NCI-H1417 treated with DMSO at 0.1 percent for 48 hours (cell line): ENCODE results near the gene SYVN1.

Experiments used
- DNase-seq: peaks from one replicate; lab custom pipeline; 2025; lab: John Stamatoyannopoulos, UW

SYVN1 gene

DNA sequence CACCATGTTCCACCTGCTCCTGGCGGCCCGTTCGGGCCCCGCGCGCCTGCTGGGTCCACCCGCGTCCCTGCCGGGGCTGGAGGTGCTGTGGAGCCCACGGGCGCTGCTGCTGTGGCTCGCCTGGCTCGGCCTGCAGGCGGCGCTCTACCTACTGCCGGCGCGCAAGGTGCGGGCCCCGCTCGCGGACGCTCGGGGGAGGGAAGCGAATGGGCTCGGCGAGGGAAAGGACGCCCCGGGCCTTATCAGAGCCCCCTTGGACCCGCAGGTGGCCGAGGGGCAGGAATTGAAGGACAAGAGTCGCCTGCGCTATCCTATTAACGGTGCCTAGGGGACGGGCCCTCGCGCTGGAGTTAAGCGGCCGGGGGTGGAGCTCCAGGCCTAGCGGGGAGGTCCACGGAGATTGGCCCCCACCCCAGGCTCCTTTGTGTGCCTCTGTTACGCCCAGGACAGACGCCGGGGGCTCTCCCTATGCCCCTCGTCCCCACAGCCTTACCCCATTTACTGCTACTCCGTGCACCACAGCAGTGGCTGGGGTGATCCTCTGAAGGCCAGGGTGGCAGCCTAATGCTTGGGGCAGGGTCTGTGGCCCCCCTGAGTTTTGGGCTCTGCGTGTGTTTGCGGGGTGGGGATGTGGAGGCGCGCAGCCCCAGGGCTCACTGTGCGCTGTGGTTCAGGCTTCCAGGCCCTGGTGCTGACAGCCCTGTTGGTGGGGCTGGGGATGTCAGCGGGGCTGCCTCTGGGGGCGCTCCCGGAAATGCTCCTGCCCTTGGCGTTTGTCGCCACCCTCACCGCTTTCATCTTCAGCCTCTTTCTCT lies 21.6 kb downstream of the SYVN1 start:
- no peak for DNase-seq

GRCh38 chr11:65111744-65112545 lies 22.4 kb downstream of the SYVN1 start, which contains the start of gene TM7SF2:
TSS of gene TM7SF2 (plus strand) at chr11:65111872. CDS start at chr11:65112016, 144 bp downstream.
- DNase-seq: peak; percentile 77

DNA sequence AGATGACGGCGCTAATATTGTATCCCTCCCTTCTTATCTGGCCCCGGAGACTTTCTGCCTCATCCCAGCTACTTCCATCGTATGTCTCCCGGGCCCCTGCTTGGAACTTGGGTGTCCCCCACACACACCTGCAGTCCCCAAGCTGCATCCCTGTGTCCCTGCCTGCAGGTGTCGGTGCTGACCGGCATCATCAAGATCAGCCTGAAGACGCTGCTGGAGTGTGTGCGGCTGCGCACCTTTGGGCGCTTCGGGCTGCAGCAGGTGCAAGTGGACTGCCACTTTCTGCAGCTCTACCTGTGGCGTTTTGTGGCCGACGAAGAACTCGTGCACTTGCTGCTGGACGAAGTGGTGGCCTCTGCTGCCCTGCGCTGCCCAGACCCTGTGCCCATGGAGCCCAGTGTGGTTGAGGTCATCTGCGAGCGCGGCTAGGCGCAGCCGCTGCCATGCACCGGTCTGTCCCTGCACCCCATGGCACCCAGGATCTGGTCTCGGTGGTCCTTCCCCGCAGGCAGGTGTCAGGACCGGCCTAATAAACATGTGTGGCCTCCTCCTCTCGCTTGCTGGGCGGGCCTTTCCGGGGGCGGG lies 23.1 kb downstream of the SYVN1 start:
- DNase-seq: no peak

- peak; percentile 51 for DNase-seq
Observed at GRCh38 chr11:65110354-65110861, 23.9 kb downstream of the SYVN1 start.

GRCh38 chr11:65109231-65110198 lies 24.8 kb downstream of the SYVN1 start:
- no peak for DNase-seq

GRCh38 chr11:65108469-65109123 lies 25.7 kb downstream of the SYVN1 start:
- DNase-seq: no peak

DNA sequence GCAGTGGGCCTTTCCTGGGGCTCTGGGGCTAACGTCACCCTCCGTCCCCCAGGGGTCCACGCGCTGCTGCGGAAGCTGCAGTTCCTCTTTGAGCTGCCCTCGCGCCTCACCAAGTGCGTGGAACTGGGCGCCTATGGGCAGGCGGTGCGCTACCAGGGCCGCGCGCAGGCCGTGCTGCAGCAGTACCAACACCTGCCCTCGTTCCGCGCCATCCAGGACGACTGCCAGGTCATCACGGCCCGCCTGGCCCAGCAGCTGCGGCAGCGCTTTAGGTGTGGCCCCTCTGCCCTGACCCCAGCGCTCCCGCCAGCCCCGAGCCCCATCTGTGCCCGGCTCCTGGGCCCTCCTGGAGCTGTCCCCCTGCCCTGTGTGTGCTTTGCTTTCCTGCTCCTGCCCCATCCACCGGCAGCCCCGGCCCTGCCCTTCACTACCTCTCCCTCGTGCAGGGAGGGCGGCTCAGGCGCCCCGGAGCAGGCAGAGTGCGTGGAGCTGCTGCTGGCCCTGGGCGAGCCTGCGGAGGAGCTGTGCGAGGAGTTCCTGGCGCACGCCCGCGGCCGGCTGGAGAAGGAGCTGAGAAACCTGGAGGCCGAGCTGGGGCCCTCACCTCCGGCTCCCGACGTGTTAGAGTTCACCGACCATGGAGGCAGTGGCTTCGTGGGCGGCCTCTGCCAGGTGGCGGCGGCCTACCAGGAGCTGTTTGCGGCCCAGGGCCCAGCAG lies 26.4 kb downstream of the SYVN1 start:
- no peak for DNase-seq

DNA sequence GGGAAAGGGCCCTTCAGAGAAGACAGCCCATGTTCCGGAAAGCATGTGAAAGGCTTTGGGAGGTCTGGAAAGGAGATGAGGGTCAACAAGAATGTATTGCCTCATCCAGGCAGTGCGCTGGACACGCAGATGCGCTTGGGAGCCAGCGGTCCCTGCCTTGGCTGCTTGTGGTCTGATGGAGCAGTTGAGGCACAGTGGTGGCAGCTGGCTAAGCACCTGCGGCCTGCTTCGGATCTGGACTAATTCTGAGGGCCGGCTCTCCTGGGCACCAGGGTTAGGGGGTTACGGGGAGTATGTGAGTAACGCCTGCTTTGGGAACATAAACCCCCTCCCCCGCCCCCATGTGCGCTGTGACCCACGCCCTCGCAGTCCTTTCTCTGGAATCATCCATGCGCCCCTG lies 27.2 kb downstream of the SYVN1 start:
- no peak for DNase-seq

DNA sequence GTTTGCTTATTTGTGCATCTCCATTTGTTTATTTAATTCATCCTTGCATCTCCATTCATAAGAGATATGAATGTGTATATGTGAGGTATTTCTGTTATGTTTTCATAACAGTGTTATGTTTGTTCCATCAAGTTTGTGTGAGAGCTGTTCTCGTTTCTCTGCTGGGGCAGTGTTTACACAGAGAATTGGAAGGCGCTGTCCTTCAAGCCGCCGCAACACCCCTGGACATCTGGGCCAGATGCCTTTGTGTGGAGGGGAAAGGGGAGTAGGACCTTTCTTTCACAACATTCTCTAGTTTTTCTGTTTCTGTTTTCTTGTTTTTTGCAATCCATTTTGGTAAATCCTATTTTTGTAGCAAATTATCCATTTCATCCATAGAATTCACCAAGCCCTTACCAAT lies 29.7 kb downstream of the SYVN1 start:
- DNase-seq: no peak

DNA sequence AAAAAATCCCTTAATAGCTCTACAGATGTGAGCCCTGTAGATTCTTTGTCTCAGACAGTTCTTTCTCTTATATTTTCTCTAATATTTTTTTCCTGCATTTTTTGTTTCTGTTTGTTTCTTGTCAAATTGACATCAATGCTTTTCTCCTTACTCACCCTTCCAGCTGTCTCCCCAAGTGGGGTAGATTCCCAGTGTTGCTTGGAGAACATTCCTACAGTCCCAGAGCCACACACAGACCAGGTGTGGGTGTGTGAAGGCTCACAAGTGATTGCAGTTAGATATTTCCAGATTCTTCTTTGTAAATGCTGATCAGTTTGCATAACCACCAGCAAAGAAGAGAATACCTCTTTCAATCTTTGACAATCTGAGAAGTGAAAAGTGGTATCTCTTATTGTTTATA lies 30.8 kb downstream of the SYVN1 start:
- no peak for DNase-seq

GRCh38 chr11:65102142-65103095 lies 31.9 kb downstream of the SYVN1 start:
- no peak for DNase-seq

GRCh38 chr11:65100674-65101350 lies 33.5 kb downstream of the SYVN1 start:
- no peak for DNase-seq

GRCh38 chr11:65096926-65097325 lies 37.4 kb downstream of the SYVN1 start:
- DNase-seq: no peak

DNA sequence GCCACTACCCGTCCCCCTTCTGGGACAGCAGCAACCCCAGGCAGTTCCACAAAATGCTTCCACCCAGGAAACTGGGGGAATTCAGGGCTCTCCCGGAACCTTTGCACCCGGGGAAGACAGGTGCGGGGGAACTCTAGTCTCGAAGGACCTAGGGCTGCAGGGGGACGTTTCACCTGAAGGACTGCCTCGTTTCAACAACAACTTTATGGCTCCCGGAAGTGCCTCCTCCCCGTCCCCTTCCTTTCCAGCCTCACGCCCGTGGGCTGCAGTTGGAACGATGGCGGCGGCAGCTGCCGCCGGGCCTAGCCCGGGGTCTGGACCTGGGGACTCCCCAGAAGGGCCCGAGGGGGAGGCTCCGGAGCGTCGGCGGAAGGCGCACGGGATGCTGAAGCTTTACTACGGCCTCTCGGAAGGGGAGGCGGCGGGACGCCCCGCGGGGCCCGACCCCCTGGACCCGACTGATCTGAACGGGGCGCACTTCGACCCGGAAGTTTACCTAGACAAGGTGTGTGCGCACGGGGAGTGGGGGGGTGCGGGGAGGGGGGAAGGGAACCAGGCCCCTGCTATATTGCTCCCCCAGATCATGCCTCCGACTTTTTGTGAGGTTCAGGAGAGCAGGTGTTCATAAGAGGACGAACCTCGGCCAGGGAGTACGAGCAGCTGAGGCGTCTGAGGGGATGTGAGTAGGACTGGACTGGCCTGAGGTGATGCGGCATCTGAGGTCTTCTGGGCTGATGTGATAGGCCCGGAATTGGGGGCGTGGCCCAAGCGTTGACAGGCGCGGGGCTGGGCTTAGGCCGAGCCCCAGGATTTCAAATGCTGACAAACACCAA lies 38.1 kb downstream of the SYVN1 start, which contains the start of gene VPS51:
Gene VPS51 (plus strand): TSS at position 241 of the 833 bp plus-strand sequence. CDS start 37 bp downstream, at position 278.
- DNase-seq: peak; percentile 47

DNA sequence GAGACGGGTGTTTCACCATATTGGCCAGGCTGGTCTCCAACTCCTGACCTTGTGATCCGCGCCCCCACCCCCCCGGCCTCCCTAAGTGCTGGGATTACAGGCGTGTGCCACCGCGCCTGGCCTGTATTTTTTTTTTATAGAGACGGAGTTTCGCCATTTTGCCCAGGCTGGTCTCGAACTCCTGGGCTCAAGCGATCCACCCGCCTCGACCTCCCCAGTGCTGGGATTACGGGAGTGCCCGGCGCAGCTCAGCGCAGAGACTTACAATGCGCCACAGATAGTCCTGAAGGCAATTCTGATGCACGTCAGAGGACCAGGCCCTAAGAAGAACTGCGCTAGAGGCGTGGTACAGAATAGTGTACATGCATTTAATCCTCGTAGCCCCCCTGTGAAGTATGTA lies 38.9 kb downstream of the SYVN1 start:
- DNase-seq: no peak

DNA sequence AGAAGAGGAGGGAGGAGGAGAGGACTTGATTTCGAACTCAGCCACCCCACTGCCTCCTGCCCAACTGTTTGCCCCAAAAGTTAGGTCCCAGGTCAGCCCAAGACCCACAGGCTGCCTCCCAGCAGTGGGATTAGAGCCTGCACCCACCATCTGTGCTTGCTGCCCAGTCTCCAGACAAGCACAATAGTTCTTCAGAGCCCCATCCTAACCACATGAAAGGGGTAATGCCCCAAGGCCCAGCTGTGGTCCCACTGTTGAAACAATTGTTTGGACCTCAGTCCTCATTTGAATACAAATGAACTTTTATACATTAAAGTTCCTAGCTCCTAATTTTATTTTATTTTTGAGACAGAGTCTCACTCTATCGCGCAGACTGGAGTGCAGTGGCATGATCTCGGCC lies 43.7 kb downstream of the SYVN1 start:
- DNase-seq: no peak

- no peak for DNase-seq
Observed at GRCh38 chr11:65089621-65090020, 44.7 kb downstream of the SYVN1 start.
